NCI-H82 (cell line): ENCODE data around the gene IGDCC3.
A peak's percentile ranks its signal among the peaks of the same experiment; 100 is the strongest.

Source experiments
- DNase-seq: peaks from one replicate; lab custom pipeline; 2025; lab: John Stamatoyannopoulos, UW

IGDCC3 gene

GRCh38 chr15:65377976-65378366 is at the start of gene IGDCC3:
Gene IGDCC3, minus strand, starts transcription at chr15:65378002. Its CDS starts 214 bp downstream, at chr15:65377788.
- peak; percentile 62 for DNase-seq

GRCh38 chr15:65426216-65426853 is 48.5 kb upstream of the IGDCC3 start:
- DNase-seq: no peak

GRCh38 chr15:65424683-65425082 is 46.9 kb upstream of the IGDCC3 start:
- no peak for DNase-seq

GRCh38 chr15:65423976-65424679 is 46.3 kb upstream of the IGDCC3 start:
- peak; percentile 46 for DNase-seq

- DNase-seq: no peak
These were observed 45.6 kb upstream of the IGDCC3 start for GRCh38 chr15:65423150-65423975.

GRCh38 chr15:65421360-65422215 is 43.8 kb upstream of the IGDCC3 start:
- peak; percentile 100 for DNase-seq

- no peak for DNase-seq
These were observed 43.2 kb upstream of the IGDCC3 start for GRCh38 chr15:65420975-65421359.

GRCh38 chr15:65418596-65418995 is 40.8 kb upstream of the IGDCC3 start:
- peak; percentile 31 for DNase-seq

- DNase-seq: peak; percentile 95
These were observed 39.1 kb upstream of the IGDCC3 start for GRCh38 chr15:65416845-65417416.

- peak; percentile 97 for DNase-seq
These were observed 37.2 kb upstream of the IGDCC3 start for GRCh38 chr15:65414841-65415621.

GRCh38 chr15:65413760-65414144 is 36.0 kb upstream of the IGDCC3 start:
- no peak for DNase-seq

- no peak for DNase-seq
These were observed 35.4 kb upstream of the IGDCC3 start for GRCh38 chr15:65413051-65413759.

GRCh38 chr15:65412556-65412955 is 34.8 kb upstream of the IGDCC3 start:
- no peak for DNase-seq

- DNase-seq: peak; percentile 69
These were observed 33.8 kb upstream of the IGDCC3 start for GRCh38 chr15:65411465-65412071.

- DNase-seq: no peak
These were observed 33.2 kb upstream of the IGDCC3 start for GRCh38 chr15:65410972-65411371.

- DNase-seq: no peak
These were observed 32.2 kb upstream of the IGDCC3 start for GRCh38 chr15:65410036-65410435.

GRCh38 chr15:65409036-65409631 is 31.3 kb upstream of the IGDCC3 start:
- DNase-seq: no peak

GRCh38 chr15:65408324-65409035 is 30.7 kb upstream of the IGDCC3 start:
- no peak for DNase-seq
